Activated CD4-positive, alpha-beta T cell treated with anti-CD3 and anti-CD28 coated beads, Interleukin-2, Interleukin-6, amounts not matched to agents 100 ng/mL and 50 ng/mL, durations not matched to agents 16 hours and 8 hours (primary cell): ENCODE data around the gene CSDE1.

Experiments used
- DNase-seq: peaks from one replicate; pipeline ENCODE4 v3.0.0-alpha.2; 2020

CSDE1 gene

DNA sequence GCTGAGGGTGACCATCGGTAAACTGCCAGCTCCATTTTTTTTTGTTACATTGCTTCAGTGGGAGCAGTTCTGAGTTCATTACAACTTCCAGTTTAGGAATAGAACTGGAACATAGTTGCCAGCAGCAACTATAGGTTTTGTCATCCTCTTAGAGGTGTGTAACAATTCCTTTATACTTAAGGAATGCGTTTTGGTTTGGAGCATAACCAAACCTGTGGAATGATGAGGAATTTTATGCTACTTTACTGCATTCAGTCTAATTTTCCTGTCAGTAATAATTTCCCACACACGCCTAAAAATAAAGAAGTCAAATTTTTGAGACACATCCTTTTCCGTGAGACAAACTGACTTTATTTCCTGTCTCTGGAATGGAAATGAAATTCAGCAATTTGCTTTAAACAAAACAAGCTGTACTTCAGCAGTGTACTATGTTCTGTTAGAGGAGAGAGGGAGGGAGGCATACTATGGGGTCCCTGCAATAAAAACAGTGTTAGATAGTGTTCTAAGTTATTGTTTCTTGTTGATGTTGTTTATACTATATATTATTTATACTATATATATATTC is 57.7 kb downstream of the CSDE1 start:
- no peak for DNase-seq

DNA sequence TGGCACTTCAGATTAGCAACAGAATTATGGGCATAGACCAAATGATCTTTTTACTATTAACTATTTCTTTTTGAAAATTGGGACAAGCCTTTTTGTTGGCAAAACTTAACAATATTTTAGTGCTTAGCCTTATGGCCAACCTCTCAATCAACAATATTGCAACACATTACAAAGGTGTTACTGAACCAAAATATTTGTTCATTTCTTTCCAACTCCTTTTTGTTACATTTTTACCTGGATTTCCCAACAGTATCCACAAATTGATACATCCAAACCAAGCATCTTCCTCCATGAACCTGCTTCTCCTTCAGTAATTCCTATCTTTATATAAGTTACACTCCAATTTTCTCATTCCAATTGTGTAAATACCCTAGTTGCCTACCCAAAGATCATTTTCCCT is 61.0 kb downstream of the CSDE1 start:
- no peak for DNase-seq

DNA sequence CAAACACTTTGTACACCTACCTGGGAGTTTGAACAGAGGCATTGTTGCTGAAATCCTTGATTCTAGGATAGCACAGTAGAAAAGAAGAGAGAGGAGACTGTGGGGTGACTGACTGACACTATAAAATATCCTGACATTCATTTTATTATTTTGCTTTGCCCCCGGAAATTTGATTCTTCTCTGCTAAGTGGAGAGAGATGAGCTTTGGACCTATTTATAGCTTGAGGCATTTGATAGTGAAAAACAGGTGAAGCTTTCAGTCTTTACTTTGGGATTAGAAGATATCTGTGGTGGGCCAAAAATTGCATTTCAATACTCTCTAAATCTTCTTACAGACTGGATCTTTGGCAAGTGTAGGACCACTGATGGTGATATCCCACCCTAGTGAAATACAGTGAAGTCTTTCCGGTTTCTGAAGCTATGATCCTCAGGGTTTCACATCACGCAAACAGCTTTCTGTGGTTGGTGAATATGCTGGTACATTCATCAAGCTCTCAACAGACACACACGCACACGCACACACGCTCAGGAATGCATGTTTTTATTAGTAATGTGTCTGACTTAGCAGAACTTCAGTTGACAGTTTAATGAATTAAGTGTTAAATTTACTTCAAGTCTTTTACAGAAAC is 62.2 kb downstream of the CSDE1 start, which contains the start of gene AMPD1:
Gene AMPD1 (minus strand): TSS at position 117 of the 629 bp plus-strand sequence. CDS start 75 bp downstream, at position 42.
- no peak for DNase-seq

DNA sequence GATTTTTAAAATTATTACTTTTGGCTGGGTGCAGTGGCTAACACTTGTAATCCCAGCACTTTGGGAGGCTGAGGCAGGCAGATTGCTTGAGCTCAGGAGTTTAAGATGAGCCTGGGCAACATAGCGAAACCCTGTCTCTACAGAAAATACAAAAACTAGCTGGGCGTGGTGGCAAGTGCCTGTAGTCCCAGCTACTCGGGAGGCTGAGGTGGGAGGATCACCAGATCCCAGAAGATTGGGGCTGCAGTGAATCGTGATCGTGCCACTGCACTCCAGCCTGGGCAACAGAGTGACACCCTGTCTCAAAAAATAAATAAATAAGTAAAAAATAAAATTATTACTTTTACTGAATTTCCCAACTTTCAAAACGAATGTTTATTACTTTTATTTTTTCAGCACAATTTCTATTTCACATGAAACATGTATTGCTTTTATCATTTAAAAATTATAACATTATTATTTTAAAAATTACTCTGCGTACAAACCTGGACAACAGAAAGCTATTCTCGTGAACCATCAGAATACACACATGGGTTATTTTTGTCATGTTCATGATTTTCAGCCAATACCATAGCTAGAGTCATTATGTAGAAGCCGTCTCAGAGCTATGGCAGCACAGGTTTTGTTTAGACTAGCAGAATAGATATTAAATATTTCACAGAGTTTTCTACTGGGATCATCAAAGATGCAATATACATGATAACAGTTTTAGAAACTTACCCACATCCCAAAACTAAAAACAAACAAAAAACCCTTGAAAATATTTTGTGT is 63.1 kb downstream of the CSDE1 start:
- DNase-seq: no peak

DNA sequence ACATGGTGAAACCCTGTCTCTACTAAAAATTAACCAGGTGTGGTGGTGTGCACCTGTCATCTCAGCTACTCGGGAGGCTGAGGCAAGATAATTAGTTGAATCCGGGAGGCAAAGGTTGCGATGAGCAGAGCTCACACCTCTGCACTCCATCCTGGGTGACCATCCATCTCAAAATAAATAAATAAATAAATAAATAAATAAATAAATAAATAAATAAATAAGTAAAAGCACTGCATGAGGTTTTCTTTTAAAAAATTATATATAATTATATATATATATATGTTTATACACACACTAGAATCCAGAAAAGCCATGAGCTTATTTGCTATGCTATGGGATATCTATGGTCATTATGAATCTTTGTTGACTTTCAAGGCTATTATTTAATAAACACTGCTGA is 64.8 kb downstream of the CSDE1 start:
- no peak for DNase-seq

DNA sequence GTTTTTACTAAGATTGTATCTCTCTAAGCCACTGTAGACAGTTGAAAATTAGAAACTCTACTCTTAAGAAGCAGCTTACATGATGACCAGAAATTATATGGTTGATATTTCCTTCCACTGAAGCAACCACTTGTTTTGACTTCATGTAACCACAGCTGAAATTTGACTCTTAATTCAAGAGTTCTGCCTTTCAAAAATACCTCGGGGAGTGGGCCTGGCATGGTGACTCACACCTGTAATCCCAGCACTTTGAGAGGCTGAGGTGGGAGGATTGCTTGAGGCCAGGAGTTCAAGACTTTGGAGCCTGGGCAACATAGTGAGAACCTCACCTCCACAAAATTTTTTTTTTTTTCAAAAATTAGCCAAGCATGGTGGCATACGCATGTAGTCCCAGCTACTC is 66.7 kb downstream of the CSDE1 start:
- DNase-seq: no peak

DNA sequence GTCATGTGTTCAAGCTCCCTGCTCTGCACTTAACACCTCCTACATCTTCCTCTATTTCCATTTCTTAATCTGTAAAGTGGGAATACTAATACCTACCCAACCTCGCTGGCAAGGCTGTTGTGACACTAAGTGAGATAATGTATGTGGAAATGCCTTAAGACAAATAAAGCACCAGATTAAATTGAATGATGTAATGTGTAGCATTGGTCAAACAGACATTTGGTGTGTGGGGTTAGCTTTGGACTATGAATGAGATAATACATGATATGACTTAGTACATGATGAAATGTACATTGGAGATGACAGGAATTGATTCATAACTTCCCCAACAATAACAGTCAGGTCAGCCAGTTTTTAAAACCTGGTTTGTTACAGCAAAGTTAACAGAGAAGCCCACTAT is 67.6 kb downstream of the CSDE1 start:
- DNase-seq: no peak

DNA sequence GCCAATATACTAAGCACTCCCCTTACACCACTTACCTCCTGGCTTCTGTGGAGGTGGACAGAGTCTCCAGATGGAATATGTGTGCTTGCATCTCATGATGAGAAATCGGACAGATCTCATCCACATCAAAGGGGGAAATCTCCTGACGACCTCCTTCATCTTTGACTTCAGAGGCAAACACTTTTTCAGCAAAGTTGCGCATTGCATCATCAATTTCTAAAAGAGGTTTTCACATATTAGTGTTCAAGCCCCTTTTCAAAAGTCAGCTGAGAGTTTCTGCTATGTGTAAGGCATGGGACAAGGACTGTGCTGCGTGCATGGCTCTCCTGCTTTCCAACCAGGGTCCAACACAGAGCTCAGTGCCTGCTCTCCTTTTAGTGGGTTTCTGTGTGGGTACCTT is 69.3 kb downstream of the CSDE1 start:
- DNase-seq: no peak

DNA sequence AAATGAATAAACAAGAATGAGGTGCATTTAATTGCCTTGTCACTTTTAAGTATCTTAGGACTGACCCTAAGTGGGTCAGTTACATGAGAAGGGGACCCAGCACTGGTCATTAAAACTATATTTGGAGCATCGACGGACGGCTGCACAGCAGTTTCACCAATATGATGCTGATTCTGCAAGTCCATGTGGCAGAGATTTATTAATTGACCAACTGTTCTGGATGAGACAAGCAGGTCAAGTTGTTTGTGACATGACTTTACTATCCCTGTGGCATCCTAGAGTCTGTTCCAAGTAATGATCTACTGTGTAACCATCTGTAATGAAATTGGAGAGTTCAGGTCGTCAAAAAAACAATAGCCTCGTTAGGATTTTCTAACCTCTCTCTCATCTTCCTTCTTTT is 71.9 kb downstream of the CSDE1 start:
- DNase-seq: no peak

DNA sequence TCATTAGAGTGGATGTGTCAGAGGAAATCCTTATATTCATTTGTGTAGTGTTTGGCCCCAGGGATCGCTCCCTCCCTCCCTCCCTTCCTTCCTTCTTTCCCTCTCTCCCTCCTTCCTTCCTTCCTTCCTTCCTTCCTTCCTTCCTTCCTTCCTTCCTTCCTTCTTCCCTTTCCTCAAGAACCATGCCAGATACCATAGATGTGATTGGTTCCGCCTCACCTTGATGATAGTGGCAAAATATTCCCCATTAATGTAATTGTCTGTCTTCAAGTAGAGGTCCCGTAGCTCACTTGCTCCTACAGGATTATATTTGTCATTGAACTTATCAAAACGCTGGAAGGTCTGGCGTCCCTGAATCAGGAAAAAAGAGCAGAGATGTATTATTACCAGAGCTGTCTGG is 80.1 kb downstream of the CSDE1 start:
- no peak for DNase-seq

DNA sequence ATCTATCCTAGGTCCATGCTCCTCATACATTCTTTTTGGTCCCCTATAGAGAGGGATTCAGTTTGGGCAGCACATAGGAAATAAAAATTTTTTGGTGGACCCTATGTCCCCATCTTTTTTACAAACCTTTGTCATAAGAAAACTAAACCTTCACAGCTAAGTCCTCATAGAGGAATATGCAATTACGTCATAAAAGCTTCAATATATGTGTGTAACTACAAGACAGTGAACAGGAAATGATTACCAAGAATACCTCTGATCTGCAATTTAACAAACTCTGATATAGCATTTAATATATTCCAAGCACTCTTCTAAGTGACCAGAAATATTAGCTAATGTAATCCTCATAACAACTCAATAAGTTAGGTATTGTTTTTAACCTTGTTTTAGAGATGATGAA is 81.7 kb downstream of the CSDE1 start:
- DNase-seq: no peak

DNA sequence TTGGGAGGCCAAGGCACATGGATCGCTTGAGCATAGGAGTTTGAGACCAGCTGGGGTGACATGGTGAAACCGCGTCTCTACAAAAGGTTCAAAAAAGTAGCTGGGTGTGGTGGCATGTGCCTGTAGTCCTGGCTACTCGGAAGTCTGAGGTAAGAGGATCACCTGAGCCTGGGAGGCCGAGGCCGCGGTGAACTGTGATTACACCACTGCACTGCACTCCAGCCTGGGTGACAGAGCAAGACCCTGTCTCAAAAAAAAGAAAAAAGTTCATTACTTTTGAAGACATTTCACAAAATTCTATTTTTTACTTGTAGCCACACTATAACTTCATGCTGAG is 85.9 kb downstream of the CSDE1 start:
- DNase-seq: no peak

DNA sequence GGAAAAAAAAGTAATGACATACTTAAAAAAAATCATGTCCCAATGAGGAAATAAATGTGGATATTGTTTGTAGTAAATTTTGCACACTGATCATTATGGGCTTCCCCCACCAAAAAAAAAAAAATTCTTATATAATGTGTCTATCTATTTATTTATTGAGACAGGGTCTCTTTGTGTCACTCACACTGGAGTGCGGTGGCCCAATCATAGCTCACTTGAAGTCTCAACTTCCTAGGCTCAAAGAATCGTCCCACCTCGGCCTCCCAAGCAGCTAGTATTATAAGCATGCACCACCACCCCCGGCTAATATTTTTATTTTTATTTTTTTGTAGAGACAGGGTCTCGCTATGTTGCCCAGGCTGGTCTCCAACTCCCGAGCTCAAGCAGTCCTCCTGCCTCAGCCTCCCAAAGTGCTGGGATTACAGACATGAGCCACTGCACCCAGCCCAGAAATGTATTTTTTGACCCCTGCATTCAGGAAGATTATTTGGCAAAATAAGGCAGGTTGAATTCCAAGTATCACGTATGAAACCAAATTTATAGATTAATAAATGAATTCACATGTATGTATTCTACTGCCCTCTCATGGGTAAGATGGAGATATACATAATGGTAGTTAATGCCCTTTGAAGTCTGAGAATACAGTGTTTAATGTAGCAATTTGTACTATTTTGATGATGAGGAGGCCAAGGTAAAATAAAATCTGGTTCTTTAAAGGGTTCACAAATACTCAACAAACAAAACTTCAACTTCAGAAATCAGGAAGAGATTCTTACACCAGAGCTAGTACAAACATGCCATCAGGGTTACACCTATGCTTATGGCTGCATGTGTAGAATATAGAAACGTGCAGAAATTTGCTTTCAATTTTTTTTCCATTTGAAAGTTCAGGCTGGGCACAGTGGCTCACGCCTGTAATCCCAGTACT is 86.5 kb downstream of the CSDE1 start:
- DNase-seq: peak; percentile 7

DNA sequence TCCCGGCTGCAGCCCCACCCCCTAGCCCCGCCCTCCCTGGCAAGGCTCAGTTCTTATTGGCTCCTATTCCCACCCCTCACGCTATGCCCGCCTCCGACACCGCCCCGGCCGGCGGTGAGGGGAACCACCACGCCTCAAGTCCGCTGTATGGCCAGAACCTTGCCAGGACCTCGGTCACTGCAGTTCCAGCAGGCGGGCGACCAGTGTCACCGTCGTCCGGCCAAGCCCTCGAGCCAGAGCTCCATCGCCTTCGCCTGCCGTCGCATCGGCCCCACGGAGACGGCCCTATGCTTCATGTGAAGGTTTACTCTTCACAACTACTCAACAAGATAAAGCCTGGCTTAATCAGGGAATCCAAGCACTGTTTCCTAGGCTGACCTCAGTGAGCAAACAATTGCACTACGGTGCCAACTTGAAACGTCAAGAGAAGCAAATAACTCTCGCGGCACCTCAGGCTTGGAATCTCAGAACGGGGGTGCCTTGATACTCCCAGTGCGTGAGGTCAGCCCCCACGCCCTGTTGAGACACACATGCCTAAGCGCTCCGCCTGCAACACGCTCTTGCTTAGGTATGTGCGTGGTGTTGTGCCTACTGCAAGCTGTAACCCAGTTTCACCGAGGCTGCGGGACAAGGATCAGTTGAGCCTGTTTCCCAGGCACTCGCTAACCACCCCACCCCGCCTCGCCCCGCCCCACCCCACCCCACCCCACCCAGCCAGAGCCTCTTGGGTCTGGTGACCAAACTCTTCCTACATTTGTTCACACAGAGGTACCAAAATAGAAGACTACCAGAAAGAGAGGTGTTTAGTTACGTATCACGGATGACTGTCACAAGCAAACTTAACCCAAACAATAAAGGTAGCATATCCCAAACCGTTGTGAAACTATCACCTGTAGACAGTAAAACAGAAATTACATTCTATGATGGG is 87.4 kb downstream of the CSDE1 start:
- peak; percentile 90 for DNase-seq

DNA sequence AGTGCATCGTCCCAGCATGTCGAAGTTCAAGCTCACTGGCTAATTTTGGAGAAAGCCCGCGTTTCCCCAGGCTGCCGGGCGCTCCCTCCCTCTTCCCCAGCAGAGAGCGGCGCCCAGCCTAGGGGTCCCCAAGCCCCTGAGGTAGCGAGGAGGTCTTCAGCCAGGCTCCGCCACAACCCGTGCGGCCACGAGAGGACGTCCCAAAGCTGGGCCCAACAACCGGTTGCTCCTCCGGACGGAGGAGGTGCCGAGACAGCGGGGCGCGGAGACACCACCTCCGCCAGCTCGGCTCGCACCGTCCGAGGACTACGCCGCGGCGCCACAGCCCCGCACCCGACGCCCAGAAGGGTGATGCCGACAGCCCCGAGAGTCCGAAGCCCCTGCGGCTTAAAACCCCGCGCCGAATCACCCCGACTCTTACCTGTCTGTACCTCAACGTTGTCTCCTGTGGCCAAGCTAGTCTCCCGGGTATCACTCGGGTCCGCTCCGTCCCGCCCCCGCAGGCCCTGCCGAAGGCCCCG is 88.2 kb downstream of the CSDE1 start, which contains the start of gene DENND2C:
Gene DENND2C (minus strand): TSS at position 488 of the 521 bp plus-strand sequence. CDS start 44,065 bp downstream, outside the sequence.
- no peak for DNase-seq

DNA sequence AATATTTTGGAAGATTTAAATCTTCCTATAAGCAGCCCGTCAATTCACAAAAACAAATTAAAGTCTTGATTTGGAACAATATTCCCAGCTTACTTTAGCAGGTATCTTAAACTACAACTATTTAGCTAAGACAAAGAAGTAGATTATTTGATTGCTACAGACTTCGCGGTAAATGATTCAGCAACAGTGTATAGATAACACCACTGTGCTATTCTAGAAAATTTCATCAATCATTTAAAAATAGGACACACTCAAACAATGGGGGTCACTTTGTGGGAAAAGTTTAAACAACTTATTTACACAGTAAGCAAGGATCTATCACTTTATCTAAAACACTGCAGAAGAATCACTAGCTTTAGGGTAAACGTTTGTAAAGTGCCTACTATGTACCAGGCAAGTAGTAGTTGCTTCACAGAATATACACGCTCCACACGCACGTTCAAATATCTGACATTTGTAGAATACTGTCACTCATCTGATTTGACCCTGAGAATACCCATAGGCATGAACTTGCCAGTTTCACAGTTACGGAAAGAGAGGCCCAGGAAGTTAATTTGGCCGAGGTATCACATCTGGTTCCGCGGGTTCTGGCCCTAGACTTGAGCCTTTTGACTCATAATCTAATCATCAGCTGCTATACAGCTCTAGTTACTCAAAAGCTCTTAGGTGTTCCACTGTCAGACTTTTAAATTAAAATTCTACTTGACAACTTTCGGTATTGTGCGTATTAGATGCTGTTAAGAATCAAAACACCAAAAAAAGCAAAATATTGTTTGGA is 88.8 kb downstream of the CSDE1 start:
- DNase-seq: peak; percentile 2

DNA sequence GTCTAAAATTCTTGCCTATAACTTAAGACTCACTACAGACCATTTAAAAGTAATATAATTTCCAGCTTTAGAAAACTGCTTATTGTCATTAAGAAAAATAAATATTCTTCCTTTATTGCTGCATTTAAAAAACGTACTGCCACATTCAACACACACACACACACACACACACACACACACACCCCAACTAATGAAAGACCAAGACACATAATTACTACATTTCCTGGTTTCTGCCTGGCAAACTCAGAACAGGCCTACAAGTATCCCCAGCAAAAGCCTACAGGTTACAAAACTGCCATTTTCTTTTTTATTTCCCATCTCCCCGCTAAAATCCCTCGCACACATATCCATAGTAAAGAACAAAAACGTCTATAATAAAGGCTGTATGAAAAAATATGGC is 89.4 kb downstream of the CSDE1 start:
- DNase-seq: no peak

DNA sequence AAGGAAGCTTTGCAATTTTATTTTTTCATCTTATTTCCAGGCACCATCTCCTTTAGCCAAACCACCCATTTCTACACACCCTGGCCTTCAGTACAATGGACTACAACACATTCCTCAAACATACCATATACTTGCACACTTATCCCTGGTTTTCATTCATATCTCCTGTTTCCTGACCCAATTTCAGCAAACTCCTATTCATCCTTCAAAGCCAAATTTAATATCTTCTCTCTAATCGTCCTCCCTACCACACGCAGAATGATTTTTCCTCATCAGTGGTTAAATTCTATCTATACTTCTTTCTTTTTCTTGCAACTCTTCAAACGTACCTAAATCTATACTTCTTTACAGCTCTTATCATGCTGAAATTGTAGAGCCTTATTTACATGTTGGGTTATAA is 90.8 kb downstream of the CSDE1 start:
- DNase-seq: no peak
